HepG2 (cell line): Measurements from ENCODE around the gene NSMCE4A. TPM values are rescaled to one million over a fixed set of nuclear protein-coding genes. Genes with fewer than 3 reads are reported as not detected.
A peak's percentile ranks its signal among the peaks of the same experiment; 100 is the strongest.

ENCODE experiments used
- FOSL1 ChIP-seq: sonication (generic); formaldehyde crosslinking; IDR thresholded peaks from 2 replicates; pipeline ENCODE4 v1.9.0; 2021; ENCODE audit warnings: missing genetic modification reagents, borderline replicate concordance
- GMEB1 ChIP-seq: sonication (generic); formaldehyde crosslinking; IDR thresholded peaks from 2 replicates; pipeline ENCODE4 v1.5.1; 2020; ENCODE audit warnings: missing genetic modification reagents, mild to moderate bottlenecking, borderline replicate concordance
- MXD3 ChIP-seq: IDR thresholded peaks from 2 replicates; pipeline ENCODE4 v1.6.1; 2016; ENCODE audit warnings: mild to moderate bottlenecking, missing biosample characterization, missing genetic modification reagents
- MXD4 ChIP-seq: IDR thresholded peaks from 2 replicates; pipeline ENCODE4 v1.6.1; 2016; ENCODE audit warnings: mild to moderate bottlenecking, missing biosample characterization, missing genetic modification reagents
- PTBP1 ChIP-seq: fragments of 200-400 bp; formaldehyde crosslinking; IDR thresholded peaks from 2 replicates; pipeline ENCODE4 v1.6.1; 2018; ENCODE audit warnings: low read length, low read depth; ENCODE audit not compliant: poor library complexity, severe bottlenecking
- THAP7 ChIP-seq: sonication (generic); formaldehyde crosslinking; IDR thresholded peaks from 2 replicates; pipeline ENCODE4 v1.8.1; 2023; ENCODE audit warnings: mild to moderate bottlenecking, missing genetic modification reagents
- ZNF18 ChIP-seq: sonication (generic); formaldehyde crosslinking; IDR thresholded peaks from 2 replicates; pipeline ENCODE4 v1.8.0; 2022; ENCODE audit warnings: mild to moderate bottlenecking, missing genetic modification reagents; ENCODE audit not compliant: insufficient replicate concordance
- polyA plus RNA-seq, 8 experiments: library from polyadenylated mRNA; depleted of rRNA in 3 of 8; stranded (reverse) in 7 of 8; unstranded in 1 of 8; fragments of >200 nt; fragmentation: Illumina TruSeq in 4 of 8; extraction: Trizol in 4 of 8; gene quantifications; 2 replicates each; pipeline versions ENCODE4 v1.2.1 to v1.2.3, GENCODE V29; 2011 to 2016; ENCODE audit warnings: low read depth in 4 of 8, missing spikeins in 1 of 8, mixed read lengths in 1 of 8; ENCODE audit not compliant: insufficient read depth in 1 of 8
- total RNA-seq, 5 experiments: library from RNA; depleted of rRNA; stranded (reverse); fragments of >200 nt; fragmentation: Illumina TruSeq; extraction: Trizol; gene quantifications; 2 replicates each; pipeline ENCODE4 v1.2.3, GENCODE V29; 2016; ENCODE audit warnings: low read depth in 1 of 5
- TF ChIP-seq, protein P1 (sequence below): sonication (generic); formaldehyde crosslinking; IDR thresholded peaks from 2 replicates; pipeline ENCODE4 v1.4.0; 2020; ENCODE audit warnings: missing genetic modification reagents
- TF ChIP-seq, protein P2 (sequence below): sonication (generic); formaldehyde crosslinking; IDR thresholded peaks from one replicate; pipeline ENCODE4 v1.5.1; 2020; ENCODE audit warnings: mild to moderate bottlenecking, missing genetic modification reagents; ENCODE audit errors: not compliant biosample characterization
- TF ChIP-seq, protein P3 (sequence below): sonication (generic); formaldehyde crosslinking; IDR thresholded peaks from 2 replicates; pipeline ENCODE4 v1.4.0; 2020; ENCODE audit warnings: mild to moderate bottlenecking, missing genetic modification reagents

Gene NSMCE4A
- total and polyA plus RNA-seq, 2 of the 13 experiments (the other 11 are each of a cell fraction or from before 2014, with no cell fraction given), result 61.1 to 91.6 TPM

DNA sequence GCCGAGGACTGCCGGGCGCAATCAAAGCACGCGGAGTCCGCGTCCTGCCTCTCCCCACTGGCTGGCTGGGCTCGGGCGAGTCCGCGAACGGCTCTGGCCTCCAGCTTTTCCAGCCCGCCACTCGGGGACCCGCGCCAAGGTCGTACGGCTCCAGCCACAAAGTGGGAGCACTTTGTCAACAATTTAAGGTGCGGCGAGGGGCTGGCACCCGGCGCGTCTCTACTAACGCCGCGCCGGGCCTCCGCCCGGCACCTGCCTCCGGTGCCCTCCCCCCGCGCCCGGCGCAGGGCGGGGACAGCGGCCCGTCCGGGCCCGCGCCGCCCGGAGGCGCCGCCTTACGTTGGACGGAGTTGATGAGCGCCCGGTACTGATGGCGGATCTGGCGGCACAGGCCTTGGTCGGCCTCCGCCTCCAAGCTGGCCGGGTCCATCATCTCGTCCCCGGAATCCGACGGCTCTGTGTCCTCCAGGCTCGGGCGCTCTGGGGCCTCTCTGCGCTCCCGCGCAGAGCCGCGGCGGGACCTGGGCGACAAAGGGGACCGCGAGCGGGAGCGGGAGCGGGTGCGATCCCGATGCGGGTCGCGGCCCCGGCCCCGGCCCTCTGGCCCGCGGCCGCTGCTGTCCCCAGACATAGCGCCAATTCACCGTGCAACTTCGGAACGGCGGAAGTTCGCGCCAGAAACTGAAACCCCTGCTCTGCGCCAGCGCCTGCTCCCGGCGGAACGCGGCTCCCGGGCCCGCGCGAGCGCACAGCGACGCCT lies at the start of gene NSMCE4A (continued):
- TF ChIP-seq GMEB1 (peak; percentile 59), ZNF18 (CRISPR knock-in tag) (peak; percentile 43), MXD3 (peak; percentile 27), PTBP1 (peak; percentile 86), MXD4 (CRISPR knock-in tag) (peak; percentile 30; the same call in 1 of the 2 replicates), FOSL1 (0 out of 2 replicates have a peak, but pooled peaks have one; percentile 34), THAP7 (no peak)
- TF ChIP-seq, protein P1, sequence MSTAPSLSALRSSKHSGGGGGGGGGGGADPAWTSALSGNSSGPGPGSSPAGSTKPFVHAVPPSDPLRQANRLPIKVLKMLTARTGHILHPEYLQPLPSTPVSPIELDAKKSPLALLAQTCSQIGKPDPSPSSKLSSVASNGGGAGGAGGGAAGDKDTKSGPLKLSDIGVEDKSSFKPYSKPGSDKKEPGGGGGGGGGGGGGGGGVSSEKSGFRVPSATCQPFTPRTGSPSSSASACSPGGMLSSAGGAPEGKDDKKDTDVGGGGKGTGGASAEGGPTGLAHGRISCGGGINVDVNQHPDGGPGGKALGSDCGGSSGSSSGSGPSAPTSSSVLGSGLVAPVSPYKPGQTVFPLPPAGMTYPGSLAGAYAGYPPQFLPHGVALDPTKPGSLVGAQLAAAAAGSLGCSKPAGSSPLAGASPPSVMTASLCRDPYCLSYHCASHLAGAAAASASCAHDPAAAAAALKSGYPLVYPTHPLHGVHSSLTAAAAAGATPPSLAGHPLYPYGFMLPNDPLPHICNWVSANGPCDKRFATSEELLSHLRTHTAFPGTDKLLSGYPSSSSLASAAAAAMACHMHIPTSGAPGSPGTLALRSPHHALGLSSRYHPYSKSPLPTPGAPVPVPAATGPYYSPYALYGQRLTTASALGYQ, result peak; percentile 22; the same call in 1 of the 2 replicates
- TF ChIP-seq, protein P2, sequence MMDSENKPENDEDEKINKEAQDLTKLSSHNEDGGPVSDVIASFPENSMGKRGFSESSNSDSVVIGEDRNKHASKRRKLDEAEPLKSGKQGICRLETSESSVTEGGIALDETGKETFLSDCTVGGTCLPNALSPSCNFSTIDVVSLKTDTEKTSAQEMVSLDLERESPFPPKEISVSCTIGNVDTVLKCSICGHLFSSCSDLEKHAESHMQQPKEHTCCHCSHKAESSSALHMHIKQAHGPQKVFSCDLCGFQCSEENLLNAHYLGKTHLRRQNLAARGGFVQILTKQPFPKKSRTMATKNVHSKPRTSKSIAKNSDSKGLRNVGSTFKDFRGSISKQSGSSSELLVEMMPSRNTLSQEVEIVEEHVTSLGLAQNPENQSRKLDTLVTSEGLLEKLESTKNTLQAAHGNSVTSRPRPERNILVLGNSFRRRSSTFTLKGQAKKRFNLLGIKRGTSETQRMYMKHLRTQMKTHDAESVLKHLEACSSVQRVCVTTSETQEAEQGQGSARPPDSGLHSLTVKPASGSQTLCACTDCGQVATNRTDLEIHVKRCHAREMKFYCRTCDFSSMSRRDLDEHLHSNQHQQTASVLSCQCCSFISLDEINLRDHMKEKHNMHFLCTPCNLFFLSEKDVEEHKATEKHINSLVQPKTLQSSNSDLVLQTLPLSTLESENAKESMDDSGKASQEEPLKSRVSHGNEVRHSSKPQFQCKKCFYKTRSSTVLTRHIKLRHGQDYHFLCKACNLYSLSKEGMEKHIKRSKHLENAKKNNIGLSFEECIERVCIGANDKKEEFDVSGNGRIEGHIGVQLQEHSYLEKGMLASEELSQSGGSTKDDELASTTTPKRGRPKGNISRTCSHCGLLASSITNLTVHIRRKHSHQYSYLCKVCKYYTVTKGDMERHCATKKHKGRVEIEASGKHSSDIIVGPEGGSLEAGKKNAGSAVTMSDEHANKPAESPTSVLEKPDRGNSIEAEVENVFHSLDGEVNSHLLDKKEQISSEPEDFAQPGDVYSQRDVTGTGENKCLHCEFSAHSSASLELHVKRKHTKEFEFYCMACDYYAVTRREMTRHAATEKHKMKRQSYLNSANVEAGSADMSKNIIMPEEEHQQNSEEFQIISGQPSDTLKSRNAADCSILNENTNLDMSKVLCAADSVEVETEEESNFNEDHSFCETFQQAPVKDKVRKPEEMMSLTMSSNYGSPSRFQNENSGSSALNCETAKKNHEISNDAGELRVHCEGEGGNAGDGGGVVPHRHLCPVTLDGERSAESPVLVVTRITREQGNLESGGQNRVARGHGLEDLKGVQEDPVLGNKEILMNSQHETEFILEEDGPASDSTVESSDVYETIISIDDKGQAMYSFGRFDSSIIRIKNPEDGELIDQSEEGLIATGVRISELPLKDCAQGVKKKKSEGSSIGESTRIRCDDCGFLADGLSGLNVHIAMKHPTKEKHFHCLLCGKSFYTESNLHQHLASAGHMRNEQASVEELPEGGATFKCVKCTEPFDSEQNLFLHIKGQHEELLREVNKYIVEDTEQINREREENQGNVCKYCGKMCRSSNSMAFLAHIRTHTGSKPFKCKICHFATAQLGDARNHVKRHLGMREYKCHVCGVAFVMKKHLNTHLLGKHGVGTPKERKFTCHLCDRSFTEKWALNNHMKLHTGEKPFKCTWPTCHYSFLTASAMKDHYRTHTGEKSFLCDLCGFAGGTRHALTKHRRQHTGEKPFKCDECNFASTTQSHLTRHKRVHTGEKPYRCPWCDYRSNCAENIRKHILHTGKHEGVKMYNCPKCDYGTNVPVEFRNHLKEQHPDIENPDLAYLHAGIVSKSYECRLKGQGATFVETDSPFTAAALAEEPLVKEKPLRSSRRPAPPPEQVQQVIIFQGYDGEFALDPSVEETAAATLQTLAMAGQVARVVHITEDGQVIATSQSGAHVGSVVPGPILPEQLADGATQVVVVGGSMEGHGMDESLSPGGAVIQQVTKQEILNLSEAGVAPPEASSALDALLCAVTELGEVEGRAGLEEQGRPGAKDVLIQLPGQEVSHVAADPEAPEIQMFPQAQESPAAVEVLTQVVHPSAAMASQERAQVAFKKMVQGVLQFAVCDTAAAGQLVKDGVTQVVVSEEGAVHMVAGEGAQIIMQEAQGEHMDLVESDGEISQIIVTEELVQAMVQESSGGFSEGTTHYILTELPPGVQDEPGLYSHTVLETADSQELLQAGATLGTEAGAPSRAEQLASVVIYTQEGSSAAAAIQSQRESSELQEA (CRISPR knock-in tag), result peak; percentile 57
- TF ChIP-seq, protein P3, sequence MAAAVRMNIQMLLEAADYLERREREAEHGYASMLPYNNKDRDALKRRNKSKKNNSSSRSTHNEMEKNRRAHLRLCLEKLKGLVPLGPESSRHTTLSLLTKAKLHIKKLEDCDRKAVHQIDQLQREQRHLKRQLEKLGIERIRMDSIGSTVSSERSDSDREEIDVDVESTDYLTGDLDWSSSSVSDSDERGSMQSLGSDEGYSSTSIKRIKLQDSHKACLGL, result peak; percentile 85
